Measurements from ENCODE around the gene TMEM72. TPM values are rescaled to one million over a fixed set of nuclear protein-coding genes. Genes with fewer than 3 reads are reported as not detected.

The TMEM72 gene
- total and polyA plus RNA-seq, 2 of the 13 experiments (the other 11 are each of a cell fraction or from before 2014, with no cell fraction given): 0.04 TPM; not detected in 1

DNA sequence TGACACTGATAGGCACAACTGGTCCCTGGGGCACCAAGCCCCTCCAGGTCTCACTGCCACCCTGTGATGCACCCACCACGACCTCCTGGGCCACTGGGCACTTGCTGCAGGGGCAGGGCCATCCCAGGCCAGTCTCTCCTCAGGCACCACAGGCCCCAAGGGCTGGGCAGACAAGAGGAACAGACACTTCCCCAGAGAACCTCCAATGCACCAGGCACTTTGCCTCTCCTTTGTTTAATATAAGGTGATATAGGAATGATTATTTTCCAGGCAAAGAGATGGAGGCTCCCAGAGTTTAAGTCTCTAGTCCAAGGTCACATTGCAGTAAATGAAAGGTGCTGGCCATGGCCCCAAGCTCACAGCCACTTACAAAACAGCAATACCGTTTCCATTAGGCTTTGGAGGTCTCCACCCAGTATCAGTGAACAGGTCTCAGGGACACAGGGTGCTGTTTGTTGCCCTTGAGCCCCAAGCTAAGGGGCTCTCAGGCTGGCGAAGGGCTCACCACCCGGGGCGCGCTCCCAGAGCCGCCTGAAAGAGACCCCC, 63.0 kb downstream of the TMEM72 start:
- Histone ChIP-seq H4K20me1 (ENCODE audit: insufficient read depth, low read length) (peaks cover 40% of the 10 kb centered on the region), H3K4me3 (replicated peaks in 1 of 3; ENCODE audit: insufficient read depth in 1 of 3, low read depth in 2 of 3, low read length in 3 of 3) (no peak overlapping the region; a peak in 1 of 6 replicates), H3K79me2 (ENCODE audit: insufficient read depth, low read length) (peaks cover 32% of the 10 kb centered on the region), H3K36me3 (replicated peaks in 1 of 2; ENCODE audit: control insufficient read depth in 1 of 2, insufficient read depth in 2 of 2, low read length in 2 of 2) (peaks cover 14 to 54% of the 10 kb centered on the region in 2 experiments; a peak in 4 of 5 replicates), H3K9ac (ENCODE audit: insufficient read depth, low read depth, low read length) (0 out of 2 replicates have a peak overlapping the region, but pooled peaks have one; percentile 29), H3K4me2 (ENCODE audit: low read depth, low read length) (peak overlapping the region; percentile 30; the same call in 1 of the 2 replicates), H3K4me1 (ENCODE audit: insufficient read depth, low read length) (peaks cover 40% of the 10 kb centered on the region), H3K27ac (ENCODE audit: extremely low read length, insufficient read depth, low read length) (peak overlapping the region; percentile 53), H2AFZ (ENCODE audit: low read length) (no peak overlapping the region), H3K9me3 (ENCODE audit: low read length) (no peaks in the 10 kb centered on the region), H3K27me3 (ENCODE audit: control insufficient read depth in 1 of 2, insufficient read depth in 2 of 2, low read length in 2 of 2) (no peaks in the 10 kb centered on the region; a peak in 1 of 5 replicates)
- in situ Hi-C loops (cut with HindIII; ENCODE audit: extremely low pct_ligation_motif_present, low pct_unique_long_range_greater_than_20kb): loop anchor here (25.0 kb wide), 1 partner anchor 1562 kb away; the partner anchor contains the start of gene HNRNPF
- 20% methylated on average over 1 of the region's 7 CpGs for WGBS (ENCODE audit: low lambda C conversion rate)
- CTCF ChIA-PET (ENCODE audit: low intra/inter-chr PET ratio, low total read pairs): interaction anchor here (1.7 to 3.8 kb wide), 3 partner anchors 8 to 41 kb away, joined by 5 to 64 read pairs (median 8); no protein-coding TSS in a partner anchor
- intact Hi-C loops (cut with micrococcal nuclease; ENCODE audit: unreplicated experiment): loop anchor here (2.0 kb wide), 1 partner anchor 13 kb away; no protein-coding TSS in a partner anchor
- no peak for ATAC-seq
- POLR2A ChIA-PET: interaction anchor here (0.8 to 10.2 kb wide), 3 partner anchors 11 to 39 kb away, joined by 4 to 407 read pairs (median 215); partner anchors contain the start of gene RASSF4
- no TSS peak for BruUV-seq (replicated peaks)
- DNase-seq (ENCODE audit: low spot score): no peak
- no peak for FAIRE-seq
- TF ChIP-seq ZNF782 (CRISPR knock-in tag; IDR thresholded peaks at IDR 0.05; ENCODE audit: borderline replicate concordance) (0 out of 2 replicates have a peak, but pooled peaks have one; percentile 13), ZNF343 (CRISPR knock-in tag; IDR thresholded peaks at IDR 0.05) (no peak), ZNF383 (CRISPR knock-in tag; IDR thresholded peaks at IDR 0.05; ENCODE audit: borderline replicate concordance) (no peak), ZSCAN12 (CRISPR knock-in tag; IDR thresholded peaks at IDR 0.05) (no peak), SSRP1 (CRISPR knock-in tag; IDR thresholded peaks at IDR 0.05) (peak; percentile 59; the same call in 1 of the 2 replicates), SPEN (CRISPR knock-in tag; IDR thresholded peaks at IDR 0.05; ENCODE audit: low read depth) (0 out of 2 replicates have a peak, but pooled peaks have one; percentile 11), CBX1 (IDR thresholded peaks at IDR 0.05; ENCODE audit: low read depth) (no peak), ZNF329 (CRISPR knock-in tag; IDR thresholded peaks at IDR 0.05; ENCODE audit: low read depth) (no peak), ZNF138 (CRISPR knock-in tag; IDR thresholded peaks at IDR 0.05; ENCODE audit: low read depth) (0 out of 2 replicates have a peak, but pooled peaks have one; percentile 12), SMAD9 (CRISPR knock-in tag; IDR thresholded peaks at IDR 0.05) (no peak), HOXD1 (CRISPR knock-in tag; IDR thresholded peaks at IDR 0.05) (no peak), ERF (CRISPR knock-in tag; IDR thresholded peaks at IDR 0.05) (peak; percentile 3; the same call in 1 of the 2 replicates), NCOA1 (CRISPR knock-in tag; IDR thresholded peaks at IDR 0.05) (no peak), ZNF781 (CRISPR knock-in tag; IDR thresholded peaks at IDR 0.05; ENCODE audit: borderline replicate concordance, not compliant biosample characterization) (no peak)
- TF ChIP-seq, protein P1, sequence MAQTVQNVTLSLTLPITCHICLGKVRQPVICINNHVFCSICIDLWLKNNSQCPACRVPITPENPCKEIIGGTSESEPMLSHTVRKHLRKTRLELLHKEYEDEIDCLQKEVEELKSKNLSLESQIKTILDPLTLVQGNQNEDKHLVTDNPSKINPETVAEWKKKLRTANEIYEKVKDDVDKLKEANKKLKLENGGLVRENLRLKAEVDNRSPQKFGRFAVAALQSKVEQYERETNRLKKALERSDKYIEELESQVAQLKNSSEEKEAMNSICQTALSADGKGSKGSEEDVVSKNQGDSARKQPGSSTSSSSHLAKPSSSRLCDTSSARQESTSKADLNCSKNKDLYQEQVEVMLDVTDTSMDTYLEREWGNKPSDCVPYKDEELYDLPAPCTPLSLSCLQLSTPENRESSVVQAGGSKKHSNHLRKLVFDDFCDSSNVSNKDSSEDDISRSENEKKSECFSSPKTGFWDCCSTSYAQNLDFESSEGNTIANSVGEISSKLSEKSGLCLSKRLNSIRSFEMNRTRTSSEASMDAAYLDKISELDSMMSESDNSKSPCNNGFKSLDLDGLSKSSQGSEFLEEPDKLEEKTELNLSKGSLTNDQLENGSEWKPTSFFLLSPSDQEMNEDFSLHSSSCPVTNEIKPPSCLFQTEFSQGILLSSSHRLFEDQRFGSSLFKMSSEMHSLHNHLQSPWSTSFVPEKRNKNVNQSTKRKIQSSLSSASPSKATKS (CRISPR knock-in tag; IDR thresholded peaks at IDR 0.05): no peak
- TF ChIP-seq, protein P2, sequence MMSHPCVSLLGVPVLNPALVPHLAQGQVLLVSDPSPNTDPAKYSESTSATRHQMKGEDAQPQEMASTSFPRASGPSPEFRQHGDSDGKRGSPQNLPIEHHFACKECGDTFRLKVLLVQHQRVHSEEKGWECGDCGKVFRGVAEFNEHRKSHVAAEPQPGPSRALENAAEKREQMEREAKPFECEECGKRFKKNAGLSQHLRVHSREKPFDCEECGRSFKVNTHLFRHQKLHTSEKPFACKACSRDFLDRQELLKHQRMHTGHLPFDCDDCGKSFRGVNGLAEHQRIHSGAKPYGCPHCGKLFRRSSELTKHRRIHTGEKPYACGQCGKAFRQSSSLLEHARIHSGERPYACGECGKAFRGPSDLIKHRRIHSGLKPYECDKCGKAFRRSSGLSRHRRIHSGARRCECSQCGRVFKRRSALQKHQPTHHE (CRISPR knock-in tag; IDR thresholded peaks at IDR 0.05; ENCODE audit: borderline replicate concordance): no peak
- TF ChIP-seq, protein P3, sequence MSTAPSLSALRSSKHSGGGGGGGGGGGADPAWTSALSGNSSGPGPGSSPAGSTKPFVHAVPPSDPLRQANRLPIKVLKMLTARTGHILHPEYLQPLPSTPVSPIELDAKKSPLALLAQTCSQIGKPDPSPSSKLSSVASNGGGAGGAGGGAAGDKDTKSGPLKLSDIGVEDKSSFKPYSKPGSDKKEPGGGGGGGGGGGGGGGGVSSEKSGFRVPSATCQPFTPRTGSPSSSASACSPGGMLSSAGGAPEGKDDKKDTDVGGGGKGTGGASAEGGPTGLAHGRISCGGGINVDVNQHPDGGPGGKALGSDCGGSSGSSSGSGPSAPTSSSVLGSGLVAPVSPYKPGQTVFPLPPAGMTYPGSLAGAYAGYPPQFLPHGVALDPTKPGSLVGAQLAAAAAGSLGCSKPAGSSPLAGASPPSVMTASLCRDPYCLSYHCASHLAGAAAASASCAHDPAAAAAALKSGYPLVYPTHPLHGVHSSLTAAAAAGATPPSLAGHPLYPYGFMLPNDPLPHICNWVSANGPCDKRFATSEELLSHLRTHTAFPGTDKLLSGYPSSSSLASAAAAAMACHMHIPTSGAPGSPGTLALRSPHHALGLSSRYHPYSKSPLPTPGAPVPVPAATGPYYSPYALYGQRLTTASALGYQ (CRISPR knock-in tag; IDR thresholded peaks at IDR 0.05): no peak
- TF ChIP-seq, protein P4, sequence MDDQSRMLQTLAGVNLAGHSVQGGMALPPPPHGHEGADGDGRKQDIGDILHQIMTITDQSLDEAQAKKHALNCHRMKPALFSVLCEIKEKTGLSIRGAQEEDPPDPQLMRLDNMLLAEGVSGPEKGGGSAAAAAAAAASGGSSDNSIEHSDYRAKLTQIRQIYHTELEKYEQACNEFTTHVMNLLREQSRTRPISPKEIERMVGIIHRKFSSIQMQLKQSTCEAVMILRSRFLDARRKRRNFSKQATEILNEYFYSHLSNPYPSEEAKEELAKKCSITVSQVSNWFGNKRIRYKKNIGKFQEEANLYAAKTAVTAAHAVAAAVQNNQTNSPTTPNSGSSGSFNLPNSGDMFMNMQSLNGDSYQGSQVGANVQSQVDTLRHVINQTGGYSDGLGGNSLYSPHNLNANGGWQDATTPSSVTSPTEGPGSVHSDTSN (CRISPR knock-in tag; IDR thresholded peaks at IDR 0.05; ENCODE audit: borderline replicate concordance): no peak
